HCT116 (cell line): ENCODE results near the gene RECK.

Experiments
- EZH2 ChIP-seq: fragments of 200-600 bp; sonication (generic); IDR thresholded peaks from 2 replicates; pipeline ENCODE4 v1.6.1; 2017; ENCODE audit warnings: antibody characterized with exemption, mixed run types
- EZH2phosphoT487 ChIP-seq: fragments of 200-600 bp; IDR thresholded peaks from 2 replicates; pipeline ENCODE4 v1.6.1; 2018; ENCODE audit warnings: antibody characterized with exemption, borderline replicate concordance
- JUND ChIP-seq: IDR thresholded peaks from 2 replicates; pipeline ENCODE4 v1.6.1; 2012
- POLR2A ChIP-seq: IDR thresholded peaks from 2 replicates; pipeline ENCODE4 v1.7.0; 2011; ENCODE audit warnings: borderline replicate concordance; ENCODE audit not compliant: insufficient read depth, insufficient read length; ENCODE audit errors: extremely low read depth
- POLR2AphosphoS5 ChIP-seq: IDR thresholded peaks from 2 replicates; pipeline ENCODE4 v1.6.1; 2011; ENCODE audit warnings: mild to moderate bottlenecking, low read depth, low read length, moderate library complexity
- SP1 ChIP-seq: IDR thresholded peaks from 2 replicates; pipeline ENCODE4 v1.6.1; 2012; ENCODE audit warnings: low read depth
- TCF7L2 ChIP-seq: IDR thresholded peaks from 2 replicates; pipeline ENCODE4 v1.7.0; 2011; ENCODE audit warnings: borderline replicate concordance, inconsistent platforms; ENCODE audit not compliant: insufficient read depth, insufficient read length; ENCODE audit errors: extremely low read depth
- ZFX ChIP-seq: fragments of 450-650 bp; IDR thresholded peaks from 2 replicates; pipeline ENCODE4 v1.6.1; 2017
- TF ChIP-seq, protein P1 (sequence below), 3 experiments: fragments of 200-600 bp in 1 of 3; sonication (generic) in 1 of 3; IDR thresholded peaks in 2 of 3; conservative IDR thresholded peaks in 1 of 3; 2 replicates each; pipeline ENCODE4 v1.5.1; 2012 to 2017; ENCODE audit warnings: low read depth in 2 of 3, low read length in 2 of 3, antibody characterized with exemption in 1 of 3, borderline replicate concordance in 1 of 3, control low read depth in 1 of 3, mild to moderate bottlenecking in 1 of 3, mixed read lengths in 1 of 3, mixed run types in 1 of 3, moderate library complexity in 1 of 3; ENCODE audit not compliant: insufficient read depth in 1 of 3
- TF ChIP-seq, protein P2 (sequence below): IDR thresholded peaks from 2 replicates; pipeline ENCODE4 v1.6.1; 2012; ENCODE audit warnings: low read depth

DNA sequence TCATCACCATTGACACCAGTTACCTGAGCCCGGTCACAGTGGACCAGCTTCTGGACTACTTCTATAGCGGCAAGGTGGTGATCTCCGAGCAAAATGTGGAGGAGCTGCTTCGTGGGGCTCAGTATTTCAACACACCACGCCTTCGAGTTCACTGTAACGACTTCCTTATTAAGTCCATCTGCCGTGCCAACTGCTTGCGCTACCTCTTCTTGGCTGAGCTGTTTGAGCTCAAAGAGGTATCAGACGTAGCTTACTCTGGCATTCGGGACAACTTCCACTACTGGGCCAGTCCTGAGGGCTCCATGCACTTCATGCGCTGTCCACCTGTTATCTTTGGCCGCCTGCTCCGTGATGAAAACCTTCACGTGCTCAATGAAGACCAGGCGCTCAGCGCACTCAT, 133.0 kb downstream of the RECK start:
- TF ChIP-seq, protein P1, sequence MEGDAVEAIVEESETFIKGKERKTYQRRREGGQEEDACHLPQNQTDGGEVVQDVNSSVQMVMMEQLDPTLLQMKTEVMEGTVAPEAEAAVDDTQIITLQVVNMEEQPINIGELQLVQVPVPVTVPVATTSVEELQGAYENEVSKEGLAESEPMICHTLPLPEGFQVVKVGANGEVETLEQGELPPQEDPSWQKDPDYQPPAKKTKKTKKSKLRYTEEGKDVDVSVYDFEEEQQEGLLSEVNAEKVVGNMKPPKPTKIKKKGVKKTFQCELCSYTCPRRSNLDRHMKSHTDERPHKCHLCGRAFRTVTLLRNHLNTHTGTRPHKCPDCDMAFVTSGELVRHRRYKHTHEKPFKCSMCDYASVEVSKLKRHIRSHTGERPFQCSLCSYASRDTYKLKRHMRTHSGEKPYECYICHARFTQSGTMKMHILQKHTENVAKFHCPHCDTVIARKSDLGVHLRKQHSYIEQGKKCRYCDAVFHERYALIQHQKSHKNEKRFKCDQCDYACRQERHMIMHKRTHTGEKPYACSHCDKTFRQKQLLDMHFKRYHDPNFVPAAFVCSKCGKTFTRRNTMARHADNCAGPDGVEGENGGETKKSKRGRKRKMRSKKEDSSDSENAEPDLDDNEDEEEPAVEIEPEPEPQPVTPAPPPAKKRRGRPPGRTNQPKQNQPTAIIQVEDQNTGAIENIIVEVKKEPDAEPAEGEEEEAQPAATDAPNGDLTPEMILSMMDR (IDR thresholded peaks at IDR 0.05 in 2 of 3, conservative IDR thresholded peaks at IDR 0.05 in 1 of 3; ENCODE audit: borderline replicate concordance in 1 of 3, insufficient read depth in 1 of 3, low read depth in 2 of 3, low read length in 2 of 3): no peak
- TF ChIP-seq SP1: no peak
- TF ChIP-seq EZH2: no peak
- TF ChIP-seq, protein P2, sequence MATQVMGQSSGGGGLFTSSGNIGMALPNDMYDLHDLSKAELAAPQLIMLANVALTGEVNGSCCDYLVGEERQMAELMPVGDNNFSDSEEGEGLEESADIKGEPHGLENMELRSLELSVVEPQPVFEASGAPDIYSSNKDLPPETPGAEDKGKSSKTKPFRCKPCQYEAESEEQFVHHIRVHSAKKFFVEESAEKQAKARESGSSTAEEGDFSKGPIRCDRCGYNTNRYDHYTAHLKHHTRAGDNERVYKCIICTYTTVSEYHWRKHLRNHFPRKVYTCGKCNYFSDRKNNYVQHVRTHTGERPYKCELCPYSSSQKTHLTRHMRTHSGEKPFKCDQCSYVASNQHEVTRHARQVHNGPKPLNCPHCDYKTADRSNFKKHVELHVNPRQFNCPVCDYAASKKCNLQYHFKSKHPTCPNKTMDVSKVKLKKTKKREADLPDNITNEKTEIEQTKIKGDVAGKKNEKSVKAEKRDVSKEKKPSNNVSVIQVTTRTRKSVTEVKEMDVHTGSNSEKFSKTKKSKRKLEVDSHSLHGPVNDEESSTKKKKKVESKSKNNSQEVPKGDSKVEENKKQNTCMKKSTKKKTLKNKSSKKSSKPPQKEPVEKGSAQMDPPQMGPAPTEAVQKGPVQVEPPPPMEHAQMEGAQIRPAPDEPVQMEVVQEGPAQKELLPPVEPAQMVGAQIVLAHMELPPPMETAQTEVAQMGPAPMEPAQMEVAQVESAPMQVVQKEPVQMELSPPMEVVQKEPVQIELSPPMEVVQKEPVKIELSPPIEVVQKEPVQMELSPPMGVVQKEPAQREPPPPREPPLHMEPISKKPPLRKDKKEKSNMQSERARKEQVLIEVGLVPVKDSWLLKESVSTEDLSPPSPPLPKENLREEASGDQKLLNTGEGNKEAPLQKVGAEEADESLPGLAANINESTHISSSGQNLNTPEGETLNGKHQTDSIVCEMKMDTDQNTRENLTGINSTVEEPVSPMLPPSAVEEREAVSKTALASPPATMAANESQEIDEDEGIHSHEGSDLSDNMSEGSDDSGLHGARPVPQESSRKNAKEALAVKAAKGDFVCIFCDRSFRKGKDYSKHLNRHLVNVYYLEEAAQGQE: no peak
- TF ChIP-seq POLR2AphosphoS5: no peak
- no peak for TF ChIP-seq POLR2A
- no peak for TF ChIP-seq JUND
- no peak for TF ChIP-seq TCF7L2
- no peak for TF ChIP-seq EZH2phosphoT487
- TF ChIP-seq ZFX: no peak
